ENCODE data around the gene EMC10. TPM values are rescaled to one million over a fixed set of nuclear protein-coding genes. Genes with fewer than 3 reads are reported as not detected.
A peak's percentile ranks its signal among the peaks of the same experiment; 100 is the strongest.

EMC10 gene
- total RNA-seq, 1 experiment from 2014 or later: 228 TPM

DNA sequence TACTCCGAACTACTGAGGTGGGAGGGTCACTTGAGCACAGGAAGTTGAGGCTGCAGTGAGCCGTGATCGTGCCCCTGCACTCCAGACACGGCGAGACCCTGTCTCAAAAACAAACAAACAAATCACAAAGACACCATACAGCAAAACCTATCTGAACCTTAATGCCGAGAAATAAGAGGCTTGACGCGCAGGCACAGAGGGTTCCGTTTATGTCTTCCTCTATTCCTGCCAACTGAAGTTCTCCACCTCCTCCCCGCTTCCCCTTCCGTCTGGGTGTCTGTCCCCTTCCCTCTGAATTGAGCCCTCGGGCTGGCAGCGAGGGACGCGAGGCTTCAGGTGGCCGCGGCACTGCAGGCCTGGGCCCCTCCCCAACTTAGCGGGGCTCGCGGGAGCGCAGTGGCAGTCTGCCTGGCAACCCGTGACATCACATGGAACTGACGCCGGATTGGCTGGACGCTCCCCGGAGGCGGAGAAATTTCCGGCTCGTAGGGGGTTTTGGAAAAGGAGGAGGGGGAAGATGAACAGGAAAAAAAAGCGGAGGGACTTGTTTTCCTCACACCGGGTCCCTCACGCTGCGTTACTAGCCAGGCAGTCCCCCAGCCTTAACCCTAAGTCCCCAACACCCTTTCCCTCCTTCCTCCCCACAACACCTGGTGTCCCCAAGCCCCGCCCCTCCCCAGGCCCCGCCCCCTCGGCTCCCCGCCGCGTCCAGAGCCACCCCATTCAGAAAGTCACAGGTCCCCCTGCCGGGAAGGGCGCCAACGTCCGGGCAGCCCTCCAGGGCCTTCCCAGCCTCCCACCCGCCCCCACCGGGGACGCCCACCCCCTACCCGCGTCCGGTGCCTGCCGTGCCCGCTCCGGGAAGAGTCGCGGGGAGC lies 44.7 kb upstream of the EMC10 start:
- Histone ChIP-seq H4K20me1 (ENCODE audit: low read length) (no peaks in the 10 kb centered on the region), H3K36me3 (ENCODE audit: low read depth, low read length) (no peaks in the 10 kb centered on the region), H3K9me3 (ENCODE audit: low read length) (no peaks in the 10 kb centered on the region), H3K4me1 (ENCODE audit: insufficient read depth, low read length) (no peaks in the 10 kb centered on the region), H3K9me2 (replicated peaks; ENCODE audit: low read length) (no peaks in the 10 kb centered on the region), H3K27ac (ENCODE audit: low read length) (no peak overlapping the region), H2AFZ (ENCODE audit: low read length) (peak overlapping the region; percentile 89), H3K9ac (ENCODE audit: low read length) (no peak overlapping the region), H3F3A (ENCODE audit: low read length, unreplicated experiment) (no peaks in the 10 kb centered on the region), H3K27me3 (ENCODE audit: low read length) (no peaks in the 10 kb centered on the region), H3K4me3 (ENCODE audit: low read length) (peak overlapping the region; percentile 57), H3K79me2 (ENCODE audit: low read length) (no peaks in the 10 kb centered on the region), H3K4me2 (ENCODE audit: low read length) (peak overlapping the region; percentile 85)
- ATAC-seq: peak; percentile 98
- ChIA-PET CTCF (no interaction called here), POLR2A (ENCODE audit: unreplicated experiment) (no interaction called here)
- intact Hi-C loops (cut with micrococcal nuclease): no loop called here
- peak; percentile 84 for DNase-seq
- no TSS peak for BruUV-seq (replicated peaks)
- TF ChIP-seq EZH2 (IDR thresholded peaks at IDR 0.05; ENCODE audit: low read length, unreplicated experiment) (no peak), EZH2phosphoT487 (IDR thresholded peaks at IDR 0.05; ENCODE audit: borderline replicate concordance, low read length) (no peak)
- TF ChIP-seq, protein P1, sequence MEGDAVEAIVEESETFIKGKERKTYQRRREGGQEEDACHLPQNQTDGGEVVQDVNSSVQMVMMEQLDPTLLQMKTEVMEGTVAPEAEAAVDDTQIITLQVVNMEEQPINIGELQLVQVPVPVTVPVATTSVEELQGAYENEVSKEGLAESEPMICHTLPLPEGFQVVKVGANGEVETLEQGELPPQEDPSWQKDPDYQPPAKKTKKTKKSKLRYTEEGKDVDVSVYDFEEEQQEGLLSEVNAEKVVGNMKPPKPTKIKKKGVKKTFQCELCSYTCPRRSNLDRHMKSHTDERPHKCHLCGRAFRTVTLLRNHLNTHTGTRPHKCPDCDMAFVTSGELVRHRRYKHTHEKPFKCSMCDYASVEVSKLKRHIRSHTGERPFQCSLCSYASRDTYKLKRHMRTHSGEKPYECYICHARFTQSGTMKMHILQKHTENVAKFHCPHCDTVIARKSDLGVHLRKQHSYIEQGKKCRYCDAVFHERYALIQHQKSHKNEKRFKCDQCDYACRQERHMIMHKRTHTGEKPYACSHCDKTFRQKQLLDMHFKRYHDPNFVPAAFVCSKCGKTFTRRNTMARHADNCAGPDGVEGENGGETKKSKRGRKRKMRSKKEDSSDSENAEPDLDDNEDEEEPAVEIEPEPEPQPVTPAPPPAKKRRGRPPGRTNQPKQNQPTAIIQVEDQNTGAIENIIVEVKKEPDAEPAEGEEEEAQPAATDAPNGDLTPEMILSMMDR (conservative IDR thresholded peaks at IDR 0.05; ENCODE audit: low read depth, low read length): no peak

DNA sequence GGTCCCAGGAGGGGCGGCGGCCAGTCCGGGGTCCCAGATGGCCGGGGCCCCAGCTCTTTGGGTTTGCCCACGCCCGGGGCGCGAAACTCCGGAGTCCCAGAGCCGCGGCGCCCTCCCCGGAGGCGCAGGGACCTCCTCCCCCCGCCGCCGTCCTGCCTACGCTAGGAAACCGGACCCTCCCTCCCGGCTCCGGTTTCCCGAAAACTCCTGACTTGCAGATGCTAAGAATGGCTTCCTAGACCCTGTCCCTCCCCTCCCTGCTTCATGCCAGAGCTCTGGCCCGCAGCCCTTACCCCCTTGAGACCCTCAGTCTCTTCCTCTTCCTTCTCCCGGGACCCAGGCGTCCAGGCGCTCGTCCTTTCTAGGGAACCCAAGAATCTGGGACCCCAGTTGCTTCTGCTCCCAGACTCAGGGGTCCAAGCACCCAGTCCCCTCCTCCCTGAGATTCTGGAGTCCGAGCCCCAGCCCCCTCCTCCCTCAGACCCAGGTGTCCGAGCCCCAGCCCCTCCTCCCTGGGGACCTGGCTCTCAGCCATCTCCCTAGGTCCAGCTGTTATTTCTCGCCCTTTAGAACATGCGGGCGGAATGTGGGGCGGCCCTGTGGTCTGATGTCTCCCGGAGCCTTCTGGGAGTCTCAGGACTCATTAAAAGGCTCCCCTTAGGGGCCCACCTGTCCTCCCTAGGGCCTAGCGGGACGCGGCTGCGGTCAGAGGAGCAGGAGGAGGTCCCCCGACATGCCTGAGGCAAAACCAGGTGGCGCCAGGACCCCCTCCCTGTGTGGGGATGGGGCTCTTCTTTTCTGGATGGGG lies 43.9 kb upstream of the EMC10 start, which contains the start of gene MYBPC2:
Gene MYBPC2, plus strand, starts transcription at position 672 of the 808 bp plus-strand sequence. Its CDS starts 62 bp downstream, at position 734.
- H3K9me3 ChIP-seq (ENCODE audit: low read length): no peaks in the 10 kb centered on the region
- H3K9me2 ChIP-seq (replicated peaks; ENCODE audit: low read length): no peaks in the 10 kb centered on the region
- intact Hi-C loops (cut with micrococcal nuclease): no loop called here
- no peaks in the 10 kb centered on the region for H3F3A ChIP-seq (ENCODE audit: low read length, unreplicated experiment)
- peak within 1 kb of the TSS; percentile 57 for H3K4me3 ChIP-seq (ENCODE audit: low read length)
- H3K27me3 ChIP-seq (ENCODE audit: low read length): 0 out of 2 replicates have a peak, but pooled peaks cover 4% of the 10 kb centered on the region
- TF ChIP-seq EZH2 (IDR thresholded peaks at IDR 0.05; ENCODE audit: low read length, unreplicated experiment) (no peak), EZH2phosphoT487 (IDR thresholded peaks at IDR 0.05; ENCODE audit: borderline replicate concordance, low read length) (no peak)
- TF ChIP-seq, protein P1 (conservative IDR thresholded peaks at IDR 0.05; ENCODE audit: low read depth, low read length): no peak
- H3K4me1 ChIP-seq (ENCODE audit: insufficient read depth, low read length): no peaks in the 10 kb centered on the region
- H3K79me2 ChIP-seq (ENCODE audit: low read length): no peaks in the 10 kb centered on the region
- no peak within 1 kb of the TSS for H3K27ac ChIP-seq (ENCODE audit: low read length)
- peak within 1 kb of the TSS; percentile 85 for H3K4me2 ChIP-seq (ENCODE audit: low read length)
- no peak within 1 kb of the TSS for H3K9ac ChIP-seq (ENCODE audit: low read length)
- ChIA-PET POLR2A (ENCODE audit: unreplicated experiment) (no interaction called here), CTCF (no interaction called here)
- no peaks in the 10 kb centered on the region for H4K20me1 ChIP-seq (ENCODE audit: low read length)
- DNase-seq (no peak), ATAC-seq (peak; percentile 9)
- H3K36me3 ChIP-seq (ENCODE audit: low read depth, low read length): no peaks in the 10 kb centered on the region
- no TSS peak for BruUV-seq (replicated peaks)
- peak within 1 kb of the TSS; percentile 89 for H2AFZ ChIP-seq (ENCODE audit: low read length)
